Activated CD8-positive, alpha-beta memory T cell treated with anti-CD3 and anti-CD28 coated beads, Interleukin-2, amount 50 U/mL, for 24 hours (primary cell): ENCODE measurements around the gene SMIM21.

ENCODE experiments used
- DNase-seq: peaks from one replicate; pipeline ENCODE4 v3.0.0-alpha.2; 2020; ENCODE audit errors: extremely low read depth

SMIM21 gene

DNA sequence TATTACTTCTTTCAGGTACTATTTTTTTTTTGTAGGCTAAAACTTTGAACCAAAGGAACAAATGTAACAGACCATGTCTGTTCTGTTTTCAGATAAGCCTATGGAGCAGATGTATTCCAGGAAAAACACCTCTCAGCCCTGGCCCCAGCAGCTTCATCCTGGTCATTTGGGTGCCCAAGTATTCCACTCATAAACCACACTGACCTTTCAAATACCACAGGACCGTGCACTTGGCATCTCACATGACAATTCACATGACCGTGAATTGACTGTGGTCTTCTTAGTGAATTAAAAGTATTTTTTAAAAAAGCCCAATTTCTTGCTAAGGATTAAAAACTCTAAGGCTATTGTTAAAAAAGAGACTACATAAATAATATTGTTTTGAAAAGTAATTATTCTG is 50.2 kb downstream of the SMIM21 start:
- DNase-seq, result no peak

DNA sequence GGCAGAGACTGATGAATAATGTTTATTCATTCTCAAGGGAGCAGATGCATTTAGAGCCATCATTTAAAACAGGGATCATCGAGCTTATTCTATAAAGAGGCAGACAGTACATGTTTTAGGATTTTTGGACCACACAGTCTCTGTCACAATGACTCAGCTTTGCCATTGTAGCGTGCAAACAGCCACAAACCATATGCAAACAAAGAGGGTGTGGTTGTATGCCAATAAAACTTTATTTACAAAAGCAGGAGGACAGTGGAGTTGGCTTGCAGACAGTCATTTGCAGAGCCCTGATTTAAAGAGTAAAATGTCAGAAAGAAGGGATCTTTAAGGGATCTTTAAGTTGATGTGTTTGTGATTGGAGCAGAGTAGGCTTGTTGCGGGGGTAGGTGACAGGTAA is 51.5 kb downstream of the SMIM21 start:
- DNase-seq, result no peak

DNA sequence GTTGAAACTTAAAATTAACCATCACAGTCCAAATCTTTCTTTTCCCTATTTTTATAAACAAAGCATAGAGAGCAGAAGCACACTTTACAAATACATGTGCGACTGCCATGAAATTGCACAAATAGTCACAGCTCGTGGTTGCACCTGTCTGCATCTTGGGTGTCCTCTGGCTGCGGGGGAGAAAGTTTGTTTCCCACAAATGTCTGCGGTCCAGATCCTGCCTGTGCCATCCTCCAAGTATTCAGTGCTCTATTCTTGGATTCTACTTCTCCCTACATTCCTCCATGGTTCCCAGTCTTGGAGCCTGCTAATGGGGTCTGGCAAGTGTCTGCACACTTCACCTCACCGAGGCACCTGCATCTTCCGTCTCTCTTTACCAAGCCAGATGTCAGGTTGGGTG is 52.2 kb downstream of the SMIM21 start:
- DNase-seq, result no peak

DNA sequence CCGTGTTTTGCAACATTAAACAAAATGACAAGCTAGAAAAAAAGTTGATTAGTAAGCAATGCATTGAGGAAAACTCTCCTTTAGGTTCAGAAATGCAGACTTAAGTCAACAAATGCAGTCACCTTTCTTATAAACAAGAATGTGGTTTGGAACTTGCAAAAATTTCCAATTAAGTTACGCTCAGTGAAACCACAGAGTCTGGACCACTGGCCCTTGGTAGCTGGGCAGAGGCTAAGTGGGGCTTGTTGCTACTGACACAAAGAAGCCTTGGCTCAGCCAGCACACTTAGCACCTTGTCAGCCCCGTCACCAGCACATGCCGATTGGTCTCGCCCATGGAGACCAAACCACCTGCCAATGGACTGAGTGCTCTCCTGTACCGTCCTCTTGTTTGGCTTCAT is 53.0 kb downstream of the SMIM21 start:
- DNase-seq, result no peak

DNA sequence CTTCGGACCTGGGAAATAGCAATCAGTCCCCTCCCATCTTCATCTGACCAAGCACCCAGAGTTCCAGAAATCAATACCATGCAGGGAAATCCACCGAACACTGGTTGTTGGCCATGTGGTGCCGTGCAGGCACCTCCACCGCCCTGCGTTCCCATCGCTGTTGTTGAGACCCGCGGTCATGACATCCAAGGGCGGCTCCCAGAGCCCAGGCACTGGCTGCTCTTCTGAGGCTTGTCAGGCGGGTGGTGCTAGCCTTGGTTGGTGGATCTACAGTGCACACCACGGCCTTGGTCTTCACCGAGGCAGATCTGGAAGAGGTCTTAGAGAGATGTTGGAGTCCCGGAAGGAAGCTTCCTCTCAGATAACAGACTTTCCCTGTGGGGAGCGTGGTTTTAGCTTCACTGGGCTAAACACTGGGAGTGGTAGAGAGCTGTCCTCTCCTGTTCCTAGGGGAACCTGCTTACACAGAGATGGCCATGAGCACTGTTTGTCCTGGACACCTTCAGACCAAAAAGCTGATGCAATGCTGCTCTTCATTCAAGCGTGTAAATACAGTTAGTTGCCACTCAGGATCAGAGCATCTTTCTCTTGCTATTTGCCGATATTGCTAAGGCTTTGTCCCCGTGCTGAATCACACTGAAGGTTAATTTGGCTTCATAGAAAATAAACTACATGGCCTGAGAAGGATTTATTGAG is 58.3 kb downstream of the SMIM21 start:
- DNase-seq, result no peak

DNA sequence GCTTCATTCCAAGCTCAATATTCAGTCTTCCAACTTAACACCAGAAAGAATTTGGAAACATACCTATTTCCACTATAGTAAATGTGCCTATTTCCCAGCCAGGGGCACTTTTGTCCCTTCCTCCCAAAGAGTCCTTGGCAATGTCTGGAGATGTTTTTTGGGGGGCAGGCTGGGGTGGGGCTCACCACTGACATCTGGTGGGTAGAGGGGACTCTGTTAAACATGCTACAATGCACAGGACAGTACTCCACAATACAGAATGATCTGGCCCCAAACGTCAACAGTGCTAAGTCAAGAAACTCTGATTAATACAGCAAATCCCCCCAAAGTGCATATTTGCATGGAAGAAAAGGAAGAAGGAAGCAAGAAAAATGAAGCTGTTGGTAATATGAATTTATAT is 61.7 kb downstream of the SMIM21 start:
- DNase-seq, result no peak

DNA sequence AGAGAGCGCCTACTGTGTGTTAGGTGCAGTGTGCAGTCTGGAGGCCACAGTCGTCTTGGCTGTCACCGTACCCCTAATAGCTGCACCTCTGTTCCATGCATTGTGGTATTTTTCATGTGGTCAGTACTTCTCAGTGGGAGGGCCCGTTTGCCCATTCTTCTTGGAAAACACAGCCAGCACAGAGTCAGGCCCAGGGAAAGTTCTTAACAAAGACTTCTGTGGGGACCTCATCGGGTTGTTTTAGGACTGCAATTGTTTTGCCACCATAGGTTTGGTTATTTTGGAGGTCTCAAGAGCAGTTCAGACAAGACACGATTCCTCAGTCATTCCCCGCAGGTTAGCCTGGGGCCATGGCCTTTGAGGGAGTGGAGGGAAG is 62.3 kb downstream of the SMIM21 start:
- no peak for DNase-seq

DNA sequence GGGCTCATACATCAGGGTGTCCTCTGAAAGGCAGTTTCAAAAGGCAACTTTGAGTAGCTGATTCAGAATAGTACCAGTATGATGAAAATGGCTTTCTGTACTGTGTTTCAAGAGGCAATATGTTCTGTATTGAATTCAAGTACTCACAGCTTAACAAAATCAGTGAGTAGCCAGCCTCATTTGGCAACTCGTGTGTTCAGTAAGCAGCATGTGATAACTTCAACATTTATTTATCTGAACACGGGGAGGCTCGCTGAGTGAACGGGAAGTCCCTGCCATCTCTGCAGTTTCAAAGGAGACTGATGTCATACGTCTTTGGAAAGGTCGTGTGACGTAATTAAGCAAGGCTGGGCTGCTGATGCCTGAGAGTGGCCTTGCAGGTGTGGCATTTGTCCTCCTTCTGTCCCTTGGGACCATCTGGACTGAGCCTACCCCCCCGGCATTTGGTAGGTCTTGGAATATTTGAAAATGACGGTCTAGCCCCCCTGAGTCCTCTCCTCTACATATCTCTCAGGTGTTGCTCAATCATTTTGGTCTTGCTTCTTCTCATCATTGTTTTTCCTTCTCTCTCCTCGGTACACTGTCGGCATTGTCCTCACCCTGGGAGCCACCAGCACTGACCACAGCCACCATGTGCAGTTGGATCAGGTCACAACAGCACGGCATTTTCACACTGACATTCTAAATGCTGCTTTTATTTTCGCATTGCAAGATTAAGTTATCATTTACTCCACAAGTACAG is 62.8 kb downstream of the SMIM21 start:
- DNase-seq, result no peak

DNA sequence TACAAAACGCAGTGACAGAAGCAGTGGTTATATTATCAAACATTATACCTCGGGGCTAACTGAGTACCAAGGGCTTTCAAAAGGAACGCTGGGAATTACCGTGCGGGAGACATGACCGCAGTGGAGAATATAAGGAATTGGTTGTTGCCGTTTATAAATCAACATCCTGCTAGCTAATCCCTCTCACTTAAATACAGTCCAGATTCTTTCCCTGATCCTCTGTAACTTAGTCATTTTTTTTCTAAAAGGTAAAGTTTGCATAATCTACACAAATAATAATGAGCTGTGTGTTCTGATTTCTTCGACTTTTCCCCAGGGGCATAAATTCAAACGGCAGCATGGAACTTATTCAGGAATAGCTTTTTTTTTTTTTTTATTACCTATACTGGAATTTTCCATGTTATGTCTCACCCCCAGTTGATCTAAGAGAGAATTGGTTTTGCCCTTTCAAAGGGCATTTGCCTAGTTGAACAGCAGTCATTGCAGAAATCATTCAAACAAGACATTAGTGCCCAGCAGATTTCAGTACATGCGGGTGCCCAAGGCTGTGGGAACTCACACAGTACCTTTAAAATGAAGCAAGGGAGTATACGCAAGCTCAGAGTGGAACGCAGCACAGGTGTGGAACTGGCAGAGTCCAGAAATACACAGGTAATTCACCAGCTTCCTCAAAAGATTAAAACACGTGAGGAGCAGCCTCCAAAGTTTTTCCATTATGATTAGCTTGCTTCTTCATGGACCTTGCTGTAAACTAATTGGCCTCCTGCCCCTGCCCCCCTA is 63.9 kb downstream of the SMIM21 start:
- DNase-seq, result no peak

DNA sequence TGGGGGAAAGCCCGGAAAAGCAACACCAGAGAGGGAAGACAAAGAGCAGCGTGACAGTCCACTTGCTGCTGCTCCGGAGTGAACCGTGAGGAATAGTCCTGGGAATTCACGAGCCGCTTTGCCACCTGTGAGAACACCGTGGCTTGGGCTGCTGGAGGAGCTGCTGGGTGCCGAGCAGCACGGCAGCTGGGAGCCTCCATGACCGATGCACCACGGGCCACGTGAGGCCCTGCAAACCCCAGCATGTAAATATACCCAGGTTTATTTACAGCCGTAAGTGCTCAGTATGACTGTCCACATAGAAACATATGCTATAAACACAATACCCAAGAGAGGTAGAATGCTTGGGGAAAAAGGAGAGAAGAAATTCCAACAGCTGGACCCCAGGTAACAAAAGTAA is 65.1 kb downstream of the SMIM21 start:
- DNase-seq, result no peak

DNA sequence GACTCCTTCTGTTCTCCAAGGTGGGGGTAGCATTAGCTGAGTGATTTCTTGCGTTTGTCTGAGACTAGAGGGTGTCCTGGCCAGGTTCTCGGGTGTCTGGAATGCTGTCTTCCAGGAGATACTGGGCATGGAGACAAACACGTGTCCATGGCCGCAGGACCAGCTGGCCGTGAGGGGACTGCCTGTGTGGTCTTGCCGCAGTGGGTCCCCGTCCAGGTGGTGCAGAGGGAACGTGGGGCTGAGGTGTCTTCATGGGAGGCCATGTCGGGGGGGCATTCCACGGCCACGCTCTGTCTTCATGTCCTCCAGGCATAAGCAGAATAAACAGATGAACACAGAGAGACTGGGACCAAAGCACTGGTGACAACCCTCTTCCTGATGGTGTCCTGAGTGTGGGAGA is 66.6 kb downstream of the SMIM21 start:
- DNase-seq, result no peak

DNA sequence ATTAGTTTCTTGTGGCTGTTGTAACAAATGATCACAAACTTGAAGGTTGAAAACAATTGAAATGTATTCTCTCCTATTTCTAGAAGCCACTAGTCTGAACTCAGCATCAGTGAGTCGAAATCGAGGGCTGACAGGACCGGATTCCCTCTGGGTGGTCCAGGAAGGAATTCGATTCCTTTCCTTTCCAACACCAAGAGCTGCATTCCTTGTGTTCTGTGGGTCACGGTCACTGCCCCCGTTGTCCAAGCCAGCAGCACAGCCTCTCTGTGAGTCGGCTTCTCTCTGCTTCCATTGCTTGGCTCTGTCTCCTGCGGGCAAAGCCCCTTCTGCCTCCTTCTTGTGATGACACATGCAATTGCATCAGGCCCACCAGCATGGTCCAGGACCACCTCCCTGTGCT is 67.3 kb downstream of the SMIM21 start:
- no peak for DNase-seq
